GM18526 (cell line): Measurements from ENCODE around the gene ZFP92.

Source experiments
- POLR2A ChIP-seq: IDR thresholded peaks from 3 replicates; pipeline ENCODE4 v1.6.1; 2011; ENCODE audit not compliant: insufficient read length; ENCODE audit errors: extremely low read depth

Gene ZFP92

GRCh38 chrX:153414856-153415510, 3.7 kb downstream of the ZFP92 start:
- TF ChIP-seq POLR2A, result no peak

DNA sequence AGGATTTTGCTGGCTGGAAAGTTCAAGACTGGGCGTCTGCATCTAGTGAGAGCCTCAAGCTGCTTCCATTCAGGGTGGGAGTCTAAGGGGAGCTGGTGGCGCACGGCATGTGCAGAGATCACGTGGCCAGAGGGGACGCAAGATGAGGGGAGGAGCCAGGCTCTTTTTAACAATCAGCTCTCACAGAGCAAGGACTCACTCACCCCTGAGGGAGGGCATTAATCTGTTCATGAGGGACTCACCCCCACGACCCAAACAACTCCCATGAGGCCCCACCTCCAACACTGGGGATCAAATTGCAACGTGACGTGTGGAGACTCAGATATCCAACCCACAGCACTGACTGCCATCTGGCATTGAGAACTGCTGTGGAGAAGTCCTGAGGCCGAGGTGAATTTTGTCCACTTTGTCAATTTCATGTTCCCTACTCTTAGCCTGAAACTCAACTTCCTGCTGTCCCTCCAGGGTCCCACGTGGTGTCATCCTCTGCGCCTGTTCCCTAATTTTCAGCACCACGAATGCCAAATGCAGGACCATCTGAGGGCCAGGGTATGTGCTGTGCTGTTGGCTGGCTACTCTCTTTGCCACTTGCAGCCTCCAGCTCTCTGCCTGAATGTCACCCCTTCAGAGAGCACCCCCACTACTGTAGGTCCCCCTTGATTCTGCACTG, 5.6 kb downstream of the ZFP92 start:
- no peak for TF ChIP-seq POLR2A

DNA sequence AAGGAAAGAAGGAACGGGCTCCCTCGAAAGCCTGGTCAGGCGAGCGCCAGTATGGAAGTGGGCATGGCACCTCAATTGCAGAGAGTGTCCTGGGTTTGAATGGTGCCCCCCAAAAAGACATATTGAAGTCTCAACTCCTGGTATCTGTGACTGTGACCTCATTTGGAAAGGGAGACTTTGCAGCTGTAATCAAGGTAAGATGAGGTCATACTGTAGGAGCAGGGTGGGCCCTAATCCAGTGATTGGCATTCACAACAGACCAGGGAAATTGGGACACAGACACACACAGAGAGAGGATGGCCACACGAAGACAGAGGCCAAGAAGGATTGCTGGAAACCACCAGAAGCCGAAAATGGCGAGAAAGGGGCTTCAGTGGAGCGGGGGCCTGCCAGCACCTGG, 6.4 kb downstream of the ZFP92 start:
- no peak for TF ChIP-seq POLR2A

DNA sequence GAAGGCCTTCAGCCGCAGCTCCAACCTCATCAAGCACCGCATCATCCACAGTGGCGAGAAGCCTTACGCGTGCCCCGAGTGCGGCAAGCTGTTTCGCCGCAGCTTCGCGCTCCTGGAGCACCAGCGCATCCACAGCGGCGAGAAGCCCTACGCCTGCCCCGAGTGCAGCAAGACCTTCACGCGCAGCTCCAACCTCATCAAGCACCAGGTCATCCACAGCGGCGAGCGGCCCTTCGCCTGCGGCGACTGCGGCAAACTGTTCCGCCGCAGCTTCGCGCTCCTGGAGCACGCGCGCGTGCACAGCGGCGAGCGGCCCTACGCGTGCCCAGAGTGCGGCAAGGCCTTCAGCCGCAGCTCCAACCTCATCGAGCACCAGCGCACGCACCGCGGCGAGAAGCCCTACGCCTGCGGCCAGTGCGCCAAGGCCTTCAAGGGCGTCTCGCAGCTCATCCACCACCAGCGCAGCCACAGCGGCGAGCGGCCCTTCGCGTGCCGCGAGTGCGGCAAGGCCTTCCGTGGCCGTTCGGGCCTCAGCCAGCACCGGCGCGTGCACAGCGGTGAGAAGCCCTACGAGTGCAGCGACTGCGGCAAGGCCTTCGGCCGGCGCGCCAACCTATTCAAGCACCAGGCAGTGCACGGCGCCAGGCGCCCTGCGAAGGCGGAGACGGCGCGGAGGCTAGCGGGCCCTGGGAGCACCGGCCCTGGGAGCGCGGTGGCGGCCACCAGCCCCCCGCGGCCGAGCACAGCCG, 9.8 kb downstream of the ZFP92 start:
- no peak for TF ChIP-seq POLR2A

DNA sequence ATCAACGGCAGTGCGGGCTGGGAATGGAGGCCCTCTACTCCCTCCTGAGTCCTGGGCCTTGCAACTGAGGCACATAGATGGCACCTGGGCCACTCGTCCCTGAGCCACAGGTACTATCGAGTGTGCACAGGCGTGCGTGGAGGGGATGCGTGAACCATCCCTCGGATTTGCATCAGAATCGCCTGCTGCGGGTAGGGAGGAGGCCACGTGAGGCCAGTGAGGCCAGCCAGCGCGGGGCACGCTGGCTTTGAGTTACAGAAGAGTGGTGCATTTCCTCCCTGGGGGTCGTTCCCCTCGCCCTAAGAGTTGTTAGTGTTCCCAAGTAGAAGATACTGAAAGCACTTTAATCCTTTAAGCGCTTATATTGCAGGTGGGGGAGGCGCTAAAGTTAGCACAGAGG, 10.6 kb downstream of the ZFP92 start:
- no peak for TF ChIP-seq POLR2A

DNA sequence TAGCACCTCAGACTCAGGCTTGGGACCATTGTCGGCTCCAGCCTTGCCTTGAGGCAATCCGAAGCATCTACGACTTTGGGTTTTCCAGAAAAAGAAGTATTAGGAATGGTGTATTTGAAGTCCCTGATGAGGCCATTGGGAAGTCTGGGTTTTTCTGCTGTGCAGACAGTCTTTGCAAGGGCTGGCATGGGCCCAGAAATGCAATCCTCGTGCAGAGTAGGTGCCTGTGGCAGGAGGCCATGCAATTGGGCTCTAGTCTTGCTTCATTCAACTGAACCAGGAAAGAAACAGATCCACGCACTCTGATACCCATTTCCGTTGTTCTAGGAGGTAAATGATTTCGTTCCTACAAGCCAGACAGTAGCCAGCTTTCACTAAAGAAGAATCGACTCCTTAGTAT, 12.4 kb downstream of the ZFP92 start:
- TF ChIP-seq POLR2A, result no peak

GRCh38 chrX:153426204-153426603, 14.9 kb downstream of the ZFP92 start:
- TF ChIP-seq POLR2A, result no peak

DNA sequence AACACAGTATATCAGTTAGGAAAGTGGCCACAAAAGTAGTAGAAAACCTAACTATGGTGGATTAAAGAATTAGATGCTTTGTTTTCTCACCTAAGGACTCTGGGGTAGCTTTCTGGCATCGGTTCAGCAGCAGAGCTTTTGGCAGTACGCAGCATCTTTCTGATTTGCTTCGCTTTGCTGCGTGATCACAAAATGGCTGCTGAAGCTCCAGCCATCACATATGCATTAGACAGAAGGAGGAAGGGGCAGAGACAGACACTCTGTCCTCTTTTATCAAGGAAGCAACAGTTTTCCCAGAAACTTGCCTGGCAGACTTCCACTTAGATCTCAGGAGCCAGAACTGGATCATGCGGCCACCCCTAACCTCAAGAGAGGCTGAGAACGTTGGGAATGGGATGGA, 19.5 kb downstream of the ZFP92 start:
- TF ChIP-seq POLR2A, result no peak

DNA sequence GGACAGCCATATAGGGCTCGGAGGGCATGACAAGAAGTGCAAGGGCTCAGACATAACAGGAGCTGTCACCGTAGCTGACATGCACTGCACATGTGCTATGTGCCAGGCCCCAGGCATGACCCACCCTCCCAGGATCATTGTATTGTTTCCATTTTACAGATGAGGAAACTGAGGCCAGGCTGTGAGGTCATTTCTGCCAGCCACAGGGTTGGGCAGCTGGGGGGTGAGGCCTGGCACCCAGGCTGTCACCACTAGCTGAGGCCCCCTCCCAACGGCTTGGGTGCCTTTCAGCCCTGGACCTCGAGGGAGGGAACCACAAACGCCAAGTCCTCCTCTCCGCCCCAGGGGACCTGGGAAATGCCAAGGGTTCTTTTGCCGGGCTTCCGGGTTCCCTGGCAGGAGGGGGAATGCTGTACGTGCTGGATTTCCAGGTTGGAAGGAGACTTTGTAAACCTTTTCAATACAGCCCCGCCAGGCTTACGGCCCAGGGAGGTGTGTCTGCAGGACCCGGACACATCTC, 21.9 kb downstream of the ZFP92 start:
- TF ChIP-seq POLR2A, result no peak

- TF ChIP-seq POLR2A, result no peak
Measured at GRCh38 chrX:153433781-153434285, 22.6 kb downstream of the ZFP92 start.

DNA sequence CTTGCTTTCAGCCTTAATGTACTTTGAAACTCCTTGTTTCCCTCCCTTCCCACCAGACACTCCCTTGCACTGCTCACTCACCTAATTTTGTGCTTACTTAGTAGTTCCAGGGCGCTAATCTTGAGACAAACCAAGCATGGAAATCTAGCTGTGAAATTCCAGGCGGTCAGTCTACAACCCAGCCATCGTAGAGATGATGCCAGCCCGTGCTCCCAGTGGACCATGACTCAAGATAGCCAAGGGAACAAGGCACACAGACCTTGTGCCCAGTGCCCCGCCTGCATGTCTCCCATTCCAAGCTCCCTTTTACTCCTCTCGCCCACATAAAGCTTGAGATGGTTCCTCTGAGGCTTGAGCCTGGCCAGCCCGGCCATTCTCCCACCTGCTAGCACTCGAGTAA, 23.5 kb downstream of the ZFP92 start:
- TF ChIP-seq POLR2A, result no peak

DNA sequence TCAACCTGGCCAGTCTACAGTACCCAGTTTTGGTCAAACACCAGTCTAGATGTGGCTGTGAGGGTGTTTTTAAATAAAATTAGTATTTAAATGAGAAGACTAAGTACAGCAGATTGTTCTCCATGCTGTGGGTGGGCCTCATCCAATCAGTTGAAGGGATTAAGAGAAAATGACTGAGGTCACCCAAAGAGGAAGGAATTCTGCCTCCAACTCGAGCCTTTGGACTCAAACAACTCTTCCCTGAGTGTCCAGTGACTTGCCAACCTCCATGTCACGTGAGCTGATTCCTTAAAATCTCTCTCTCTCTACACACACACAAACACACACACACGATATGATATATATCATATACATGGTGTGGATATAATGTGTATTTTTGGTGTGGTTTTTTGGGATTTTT, 24.6 kb downstream of the ZFP92 start:
- TF ChIP-seq POLR2A, result no peak

DNA sequence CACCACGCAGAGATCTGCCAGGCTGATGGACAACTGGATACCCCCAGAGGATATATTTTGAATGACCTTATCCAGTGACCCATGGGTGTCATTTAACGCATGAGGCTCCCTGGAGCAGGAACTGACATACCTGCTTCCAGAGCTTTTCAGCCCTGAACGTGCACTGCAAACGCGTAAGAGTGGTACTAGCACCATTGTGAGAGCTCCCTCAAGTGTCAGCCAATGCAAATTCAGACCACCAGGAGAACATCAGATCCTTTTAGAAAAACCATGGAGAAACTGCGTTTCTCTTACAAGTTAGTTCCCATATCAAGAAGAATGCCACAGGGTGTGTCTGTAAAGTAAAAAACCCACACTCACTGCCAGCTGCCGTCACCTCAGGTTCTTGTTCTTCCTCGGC, 27.3 kb downstream of the ZFP92 start:
- TF ChIP-seq POLR2A, result no peak

DNA sequence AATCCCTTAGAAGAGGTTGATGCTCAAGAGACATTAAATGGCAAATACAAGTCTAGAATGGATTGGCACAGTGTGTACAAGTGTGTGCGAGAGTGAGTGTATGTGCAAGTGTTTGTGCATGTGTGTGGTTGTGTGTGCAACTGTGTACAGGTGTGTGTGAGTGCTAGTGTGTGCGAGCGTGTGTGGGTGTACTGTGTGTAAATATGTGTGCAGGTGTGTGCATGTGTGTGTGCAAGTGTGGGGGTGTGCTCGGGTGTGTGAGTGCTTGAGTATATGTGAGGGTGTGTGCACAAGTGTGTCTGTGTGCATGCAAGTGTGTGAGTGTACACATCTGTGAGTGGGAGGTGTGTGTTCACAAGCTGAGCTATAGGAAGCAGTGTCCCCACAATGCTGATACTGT, 28.7 kb downstream of the ZFP92 start:
- TF ChIP-seq POLR2A, result no peak

DNA sequence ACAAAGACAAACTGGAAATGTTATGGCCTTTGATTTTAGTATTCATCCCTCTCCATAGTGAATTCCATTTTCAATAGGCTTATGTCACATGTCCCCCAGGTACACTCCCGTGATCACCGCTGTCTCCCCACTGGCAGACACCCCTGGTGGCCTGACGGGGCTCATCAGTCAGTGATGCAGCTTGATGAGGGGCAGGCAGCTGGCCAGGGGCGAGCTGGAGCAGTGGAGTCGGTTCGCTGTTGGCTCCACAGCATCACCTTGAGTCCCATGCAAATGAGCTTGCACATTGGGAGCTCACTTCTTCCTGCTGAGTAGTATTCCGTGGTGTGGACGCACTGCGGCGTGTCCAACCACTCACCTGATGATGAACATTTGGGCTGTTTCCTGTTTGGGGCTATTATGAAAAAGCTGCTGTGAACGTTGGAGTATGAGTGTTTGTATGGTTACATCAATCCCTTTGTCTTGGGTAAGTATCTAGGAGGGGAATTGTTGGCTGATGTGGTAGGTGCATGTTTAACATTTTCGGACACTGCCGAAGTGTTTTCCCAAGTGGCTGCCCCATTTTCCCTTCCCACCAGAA, 29.4 kb downstream of the ZFP92 start:
- no peak for TF ChIP-seq POLR2A
